NCI-H524 (cell line): ENCODE data around the gene POLD1.
"Not testable (repeated sequence)": the region's sequence is repeated elsewhere in the genome, so short reads cannot be mapped to it uniquely, and the experiment has no call there.

Experiments used
- DNase-seq, 2 experiments: peaks; one replicate each; lab custom pipeline; 2025; lab: John Stamatoyannopoulos, UW

Gene POLD1

DNA sequence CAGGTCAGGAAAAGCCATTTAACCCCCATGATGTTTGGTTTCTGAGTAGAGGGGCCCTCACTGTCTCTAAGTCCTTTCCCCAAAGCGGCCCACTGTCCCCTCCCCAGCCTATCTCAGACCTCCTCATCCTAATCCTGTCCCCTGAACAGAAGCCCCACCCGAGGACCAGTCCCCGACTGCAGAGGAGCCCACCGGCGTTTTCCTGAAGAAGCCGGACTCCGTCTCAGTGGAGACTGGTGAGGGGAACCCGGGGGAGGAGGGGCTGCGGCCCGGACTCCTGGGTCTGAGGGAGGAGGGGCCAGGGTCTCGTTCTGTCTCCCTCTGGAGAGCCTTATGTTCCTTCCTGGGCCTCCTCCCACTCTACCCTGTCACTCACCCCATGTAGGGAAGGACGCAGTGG lies 51.5 kb downstream of the POLD1 start:
- no peak for DNase-seq

- no peak for DNase-seq
Measured at GRCh38 chr19:50437862-50438449, 53.8 kb downstream of the POLD1 start.

DNA sequence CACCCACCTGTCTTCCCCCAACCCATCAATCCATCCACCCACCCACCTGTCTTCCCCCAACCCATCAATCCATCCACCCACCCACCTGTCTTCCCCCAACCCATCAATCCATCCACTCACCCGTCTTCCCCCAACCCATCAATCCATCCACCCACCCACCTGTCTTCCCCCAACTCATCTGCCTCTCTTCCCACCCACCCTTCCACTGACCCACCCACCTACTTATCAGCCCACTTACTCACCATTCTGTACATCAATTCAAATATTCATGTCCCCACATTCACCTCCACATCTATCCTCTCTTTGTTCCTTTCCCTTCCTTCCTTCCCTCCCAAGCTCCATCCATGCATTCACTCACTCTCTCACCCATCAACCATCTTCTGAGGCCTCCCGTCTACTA lies 55.0 kb downstream of the POLD1 start:
- not testable (repeated sequence) for DNase-seq

- no peak for DNase-seq
Measured at GRCh38 chr19:50444059-50444458, 59.9 kb downstream of the POLD1 start.

DNA sequence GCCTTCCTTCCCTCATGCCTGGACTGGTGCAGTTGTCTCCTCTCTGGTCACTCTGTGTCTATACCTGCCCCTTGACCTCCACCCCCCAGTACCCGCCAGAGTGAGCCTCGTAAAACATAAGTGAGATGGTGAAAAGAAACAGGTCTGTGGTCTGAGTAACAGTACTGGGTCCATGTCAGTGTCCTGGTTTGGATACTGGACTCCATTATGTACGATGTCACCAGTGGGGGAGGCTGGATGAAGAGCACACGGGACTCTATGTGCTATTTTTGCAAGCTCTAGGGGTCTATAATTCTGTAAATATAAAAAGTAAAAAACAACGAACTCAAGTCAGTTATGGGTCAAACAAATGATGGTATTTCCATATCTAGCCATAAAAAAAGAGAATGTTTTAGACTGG lies 62.9 kb downstream of the POLD1 start:
- no peak for DNase-seq

DNA sequence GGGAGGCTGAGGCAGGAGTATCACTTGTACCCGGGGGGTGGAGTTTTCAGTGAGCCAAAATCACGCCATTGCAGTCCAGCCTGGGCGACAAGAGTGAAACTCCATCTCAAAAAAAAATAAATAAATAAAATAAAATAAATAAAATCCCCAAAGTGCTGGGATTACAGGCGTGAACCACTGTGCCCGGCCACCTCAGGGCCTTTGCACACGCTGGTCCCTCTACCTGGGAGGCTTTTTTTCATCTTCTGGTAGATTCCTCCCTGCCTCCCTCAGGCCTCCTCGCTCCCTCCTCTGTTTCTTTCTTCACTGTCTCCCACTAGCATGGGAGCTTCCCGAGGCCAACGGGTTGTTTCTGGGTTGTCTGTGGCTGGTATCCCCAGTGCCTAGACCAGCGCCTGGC lies 63.6 kb downstream of the POLD1 start:
- no peak for DNase-seq

- no peak for DNase-seq
Measured at GRCh38 chr19:50449236-50449899, 65.2 kb downstream of the POLD1 start.

DNA sequence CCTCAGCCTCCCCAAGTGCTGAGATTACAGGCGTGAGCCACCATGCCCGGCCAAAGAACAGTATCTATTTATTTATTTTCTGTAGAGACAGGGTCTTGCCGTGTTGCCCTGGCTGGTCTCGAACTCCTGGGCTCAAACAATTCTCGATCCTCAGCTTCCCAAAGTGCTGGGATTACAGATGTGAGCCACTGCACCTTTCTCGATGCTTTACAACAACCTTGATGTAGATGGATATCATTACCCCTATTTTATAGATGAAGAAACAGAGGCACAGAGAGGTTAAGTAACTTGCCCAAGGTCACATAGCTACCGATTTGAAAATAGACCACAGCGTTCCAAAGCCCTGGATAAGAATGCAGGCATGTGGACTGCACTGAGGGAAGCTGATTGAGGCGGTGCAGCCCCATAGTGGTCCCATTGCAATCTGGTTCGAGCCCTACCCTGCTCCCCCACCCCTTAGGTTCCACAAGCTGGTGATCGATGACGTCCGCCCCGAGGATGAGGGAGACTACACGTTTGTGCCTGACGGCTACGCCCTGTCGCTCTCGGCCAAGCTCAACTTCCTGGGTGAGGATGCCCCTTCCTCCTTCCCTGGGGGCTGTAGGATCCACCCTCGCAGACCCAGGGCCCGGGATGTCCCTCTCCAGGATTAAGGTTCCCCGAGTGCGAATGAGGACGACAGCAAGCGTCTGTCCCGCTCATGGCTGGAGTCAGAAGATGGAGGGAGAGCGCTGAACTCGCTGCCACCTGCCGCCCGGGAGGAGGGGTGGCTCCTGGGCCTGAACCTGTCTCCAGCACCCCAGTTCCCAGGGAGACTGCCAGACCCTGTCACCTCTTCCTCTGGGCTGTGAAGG lies 66.4 kb downstream of the POLD1 start:
- DNase-seq, result no peak

DNA sequence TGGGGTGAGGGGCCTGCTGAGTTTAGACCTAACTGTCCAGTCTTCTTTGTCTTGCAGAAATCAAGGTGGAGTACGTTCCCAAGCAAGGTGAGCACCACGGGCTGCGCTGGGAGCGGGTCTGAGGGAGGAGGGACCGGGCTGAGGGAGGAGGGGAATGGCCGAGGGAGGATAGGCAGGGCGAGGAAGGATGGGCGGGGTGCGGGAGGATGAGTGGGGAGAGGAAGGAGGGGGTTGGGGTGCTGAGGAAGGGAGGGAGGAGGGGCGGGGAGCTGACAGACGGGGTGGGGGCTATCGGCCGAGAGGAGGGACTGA lies 67.0 kb downstream of the POLD1 start:
- DNase-seq, result no peak

- DNase-seq, result no peak
Measured at GRCh38 chr19:50453243-50453642, 69.1 kb downstream of the POLD1 start.

DNA sequence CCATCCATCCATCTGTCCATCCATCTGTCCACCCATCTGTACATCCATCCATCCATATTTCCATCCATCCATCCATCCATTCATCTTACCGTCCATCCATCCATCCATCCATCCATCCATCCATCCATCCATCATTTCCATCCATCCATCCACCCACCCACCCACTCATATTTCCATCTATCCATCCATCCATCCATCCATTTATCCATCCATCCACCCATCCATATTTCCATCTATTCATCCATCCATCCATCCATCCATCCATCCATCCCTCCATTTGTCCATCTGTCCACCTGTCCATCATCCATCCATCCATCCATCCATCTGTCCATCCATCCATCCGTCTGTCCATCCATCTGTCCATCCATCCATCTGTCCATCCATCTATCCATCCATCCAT lies 71.8 kb downstream of the POLD1 start:
- DNase-seq, result no peak

DNA sequence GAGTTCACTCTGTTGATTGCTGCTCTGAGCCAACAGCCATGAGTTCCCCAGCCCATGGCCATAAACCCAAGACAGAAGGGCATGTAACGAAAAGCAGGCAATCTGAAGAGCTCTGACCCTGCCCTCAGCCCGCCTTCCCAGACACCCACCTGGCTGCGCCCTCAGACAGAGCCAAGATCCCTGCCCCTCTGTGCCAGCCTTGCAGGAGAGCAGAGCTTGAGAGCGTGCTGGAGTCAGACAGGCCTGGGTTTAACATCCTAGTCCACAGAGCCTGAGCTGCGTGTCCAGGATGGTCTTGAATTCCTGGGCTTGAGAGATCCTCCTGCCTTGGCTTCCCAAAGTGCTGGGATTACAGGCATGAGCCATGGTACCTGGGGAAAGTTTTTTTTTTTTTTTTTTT lies 73.2 kb downstream of the POLD1 start:
- no peak for DNase-seq

DNA sequence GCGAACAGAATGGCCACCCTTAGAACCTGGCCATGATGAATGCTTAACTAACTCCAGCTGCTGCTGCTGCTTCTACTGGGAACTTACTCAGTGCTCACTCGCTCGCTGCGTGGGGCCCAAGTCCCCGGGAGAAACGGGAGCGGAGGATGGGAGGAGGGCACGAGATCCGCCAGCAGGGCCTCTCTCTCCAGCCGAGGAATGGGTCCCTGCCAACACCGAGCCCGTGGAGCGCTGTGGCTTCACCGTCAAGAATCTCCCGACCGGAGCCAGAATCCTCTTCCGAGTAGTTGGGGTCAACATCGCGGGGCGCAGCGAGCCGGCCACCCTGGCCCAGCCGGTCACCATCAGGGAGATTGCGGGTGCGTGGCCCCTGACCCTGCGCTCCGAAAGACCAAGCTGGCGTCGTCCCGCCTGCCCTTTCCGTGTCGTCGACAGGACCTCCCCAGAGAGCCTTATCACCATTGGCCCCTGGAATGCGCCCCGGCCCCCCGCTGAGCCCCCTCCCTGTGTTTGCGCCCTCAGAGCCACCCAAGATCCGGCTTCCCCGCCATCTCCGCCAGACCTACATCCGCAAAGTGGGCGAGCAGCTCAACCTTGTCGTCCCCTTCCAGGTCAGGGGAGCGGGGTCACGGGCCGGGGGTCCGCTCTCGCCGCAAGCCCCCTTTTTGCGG lies 74.4 kb downstream of the POLD1 start:
- DNase-seq, result no peak

DNA sequence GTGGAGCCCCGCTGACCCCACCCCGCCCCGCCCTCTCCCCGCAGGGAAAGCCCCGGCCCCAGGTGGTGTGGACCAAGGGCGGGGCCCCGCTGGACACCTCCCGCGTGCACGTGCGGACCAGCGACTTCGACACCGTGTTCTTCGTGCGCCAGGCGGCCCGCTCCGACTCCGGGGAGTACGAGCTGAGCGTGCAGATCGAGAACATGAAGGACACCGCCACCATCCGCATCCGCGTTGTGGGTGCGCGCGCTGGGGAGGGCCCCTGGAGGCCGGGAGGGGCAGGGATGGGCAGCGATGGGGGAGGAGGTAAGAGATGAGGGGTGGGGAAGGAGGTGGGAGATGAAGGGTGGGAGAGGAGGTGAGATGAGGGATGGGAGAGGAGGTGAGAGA lies 74.9 kb downstream of the POLD1 start:
- no peak for DNase-seq

DNA sequence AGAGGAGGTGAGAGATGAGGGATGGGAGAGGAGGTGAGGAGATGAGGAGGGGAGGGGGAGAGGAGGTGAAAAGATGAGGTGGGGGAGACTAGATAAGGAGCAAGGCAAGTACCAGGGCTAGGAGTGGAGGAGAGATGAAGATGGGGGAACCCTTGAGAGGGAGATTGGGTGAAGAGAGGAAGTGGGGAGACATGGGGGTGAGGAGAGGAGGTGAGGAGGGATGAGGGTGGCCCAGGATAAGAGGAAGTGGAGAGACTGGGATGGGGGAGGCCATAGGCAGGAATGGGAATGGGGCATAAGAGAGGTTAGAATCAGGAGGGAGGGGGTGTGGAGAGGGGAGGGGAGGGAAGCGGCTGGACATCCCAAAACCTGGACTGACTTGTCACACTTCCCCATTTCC lies 75.5 kb downstream of the POLD1 start:
- DNase-seq, result no peak

DNA sequence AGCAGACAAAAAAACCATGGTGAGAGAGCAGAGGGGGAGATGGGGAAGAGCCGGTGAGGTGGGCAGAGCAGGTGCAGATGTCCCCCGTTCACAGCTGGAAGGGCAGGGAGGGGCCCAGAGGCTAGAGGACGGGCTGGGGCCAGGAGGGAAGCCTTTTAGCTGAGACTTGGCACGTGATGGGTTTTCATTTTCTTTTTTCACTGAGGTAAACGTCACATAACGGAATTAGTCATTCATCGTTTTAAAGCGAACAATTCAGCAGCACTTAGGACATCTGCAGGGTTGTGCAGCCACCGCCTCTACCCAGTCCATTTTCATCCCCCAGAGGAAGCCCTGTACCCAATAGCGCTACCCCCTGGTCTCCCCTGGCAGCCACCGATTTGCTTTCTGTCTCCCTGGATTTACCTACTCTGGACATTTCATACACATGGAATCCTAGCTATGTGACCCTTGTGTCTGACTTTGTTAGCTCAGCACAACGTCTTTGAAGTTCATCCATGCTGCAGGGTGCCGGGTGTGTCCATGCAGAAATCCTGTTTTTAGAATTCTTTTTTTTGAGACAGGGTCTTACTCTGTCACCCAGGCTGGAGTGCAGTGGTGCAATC lies 76.1 kb downstream of the POLD1 start:
- DNase-seq, result no peak

GRCh38 chr19:50461066-50461875 lies 77.1 kb downstream of the POLD1 start:
- peak; percentile 37 to 75 for DNase-seq

- DNase-seq, result no peak
Measured at GRCh38 chr19:50462970-50463369, 78.8 kb downstream of the POLD1 start.

- no peak for DNase-seq
Measured at GRCh38 chr19:50464348-50464747, 80.2 kb downstream of the POLD1 start.

DNA sequence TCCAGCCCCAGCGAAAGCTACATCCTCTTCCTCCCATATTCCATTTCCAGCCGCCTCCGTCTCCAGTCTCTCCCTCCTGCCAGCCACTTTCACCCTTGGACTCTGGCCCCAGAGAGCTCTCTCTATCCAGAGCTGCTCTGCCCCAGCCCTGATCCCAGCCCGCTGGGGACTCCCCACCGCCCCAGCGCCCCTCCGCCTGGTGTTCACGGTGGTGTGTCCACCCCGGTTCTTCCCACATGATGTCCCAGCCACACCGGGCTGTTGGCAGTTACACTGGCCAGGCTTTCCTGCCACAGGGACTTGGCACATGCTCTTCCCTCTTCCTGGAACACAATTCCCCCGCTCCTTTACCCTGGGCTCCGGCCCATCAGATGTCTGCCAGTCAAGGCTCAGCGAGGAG lies 80.9 kb downstream of the POLD1 start:
- DNase-seq, result no peak

- peak in 1 of 2 experiments; percentile 21 for DNase-seq
Measured at GRCh38 chr19:50465986-50466705, 82.0 kb downstream of the POLD1 start.
